Measurements from ENCODE around the gene FAS.

FAS gene

GRCh38 chr10:89047397-89047796 is 56.8 kb downstream of the FAS start:
- DNase-seq, result no peak

GRCh38 chr10:89051593-89051992 is 61.0 kb downstream of the FAS start:
- no peak for DNase-seq

- DNase-seq, result no peak
Measured at GRCh38 chr10:89053555-89053954, 63.0 kb downstream of the FAS start.

GRCh38 chr10:89055159-89055558 is 64.6 kb downstream of the FAS start:
- no peak for DNase-seq

- DNase-seq, result no peak
Measured at GRCh38 chr10:89062861-89063260, 72.3 kb downstream of the FAS start.

GRCh38 chr10:89063465-89063864 is 72.9 kb downstream of the FAS start:
- DNase-seq, result no peak

GRCh38 chr10:89064748-89065147 is 74.2 kb downstream of the FAS start:
- DNase-seq, result no peak
